NCI-H187 (cell line): Measurements from ENCODE around the gene PRR14.

Experiments
- DNase-seq, 2 experiments: peaks; one replicate each; lab custom pipeline; 2025; lab: John Stamatoyannopoulos, UW

Gene PRR14

GRCh38 chr16:30659507-30660423, 9.0 kb downstream of the PRR14 start:
- DNase-seq, result no peak

GRCh38 chr16:30660424-30661261, 9.9 kb downstream of the PRR14 start:
- no peak for DNase-seq

GRCh38 chr16:30662449-30662848, 11.7 kb downstream of the PRR14 start:
- no peak for DNase-seq

- no peak for DNase-seq
These were observed 12.3 kb downstream of the PRR14 start for GRCh38 chr16:30663038-30663437.

- DNase-seq, result no peak
These were observed 13.1 kb downstream of the PRR14 start for GRCh38 chr16:30663820-30664219.

GRCh38 chr16:30664616-30665109, 13.9 kb downstream of the PRR14 start:
- DNase-seq, result no peak

GRCh38 chr16:30665155-30665829, 14.5 kb downstream of the PRR14 start:
- DNase-seq, result no peak

- no peak for DNase-seq
These were observed 15.1 kb downstream of the PRR14 start for GRCh38 chr16:30665830-30666190.

GRCh38 chr16:30666681-30667080, 15.9 kb downstream of the PRR14 start:
- no peak for DNase-seq

GRCh38 chr16:30667361-30667905, 16.7 kb downstream of the PRR14 start:
- DNase-seq, result no peak

GRCh38 chr16:30668393-30668792, 17.6 kb downstream of the PRR14 start:
- no peak for DNase-seq

- no peak for DNase-seq
These were observed 18.5 kb downstream of the PRR14 start for GRCh38 chr16:30669026-30669902.

GRCh38 chr16:30669903-30670824, 19.4 kb downstream of the PRR14 start:
- no peak for DNase-seq

GRCh38 chr16:30675143-30675542, 24.4 kb downstream of the PRR14 start:
- no peak for DNase-seq

- DNase-seq, result no peak
These were observed 27.3 kb downstream of the PRR14 start for GRCh38 chr16:30677931-30678585.

GRCh38 chr16:30678586-30678970, 27.8 kb downstream of the PRR14 start:
- no peak for DNase-seq

GRCh38 chr16:30680326-30680725, 29.6 kb downstream of the PRR14 start:
- no peak for DNase-seq

GRCh38 chr16:30688701-30689100, 37.9 kb downstream of the PRR14 start:
- DNase-seq, result no peak

- DNase-seq, result no peak
These were observed 41.1 kb downstream of the PRR14 start for GRCh38 chr16:30691907-30692306.
